Activated T-helper 9 cell treated with anti-CD3 and anti-CD28 coated beads, Interleukin-2, amount 50 U/mL, for 16 hours (primary cell): ENCODE measurements around the gene SRD5A1.

Experiments
- DNase-seq: peaks from one replicate; pipeline ENCODE4 v3.0.0-alpha.2; 2020; ENCODE audit warnings: low read depth

SRD5A1 gene

GRCh38 chr5:6632888-6633468 lies at the start of gene SRD5A1, which contains the start of gene NSUN2:
Gene SRD5A1, plus strand, starts transcription at chr5:6633440. Its CDS starts 137 bp downstream, at chr5:6633577.
Gene NSUN2, minus strand, starts transcription at chr5:6633044. Its CDS starts 65 bp downstream, at chr5:6632979.
- peak; percentile 89 for DNase-seq

GRCh38 chr5:6584101-6584645 lies 49.1 kb upstream of the SRD5A1 start:
- DNase-seq, result no peak

- no peak for DNase-seq
Observed at GRCh38 chr5:6584727-6585126, 48.5 kb upstream of the SRD5A1 start.

- no peak for DNase-seq
Observed at GRCh38 chr5:6585168-6585567, 48.1 kb upstream of the SRD5A1 start.

- no peak for DNase-seq
Observed at GRCh38 chr5:6585939-6586646, 47.1 kb upstream of the SRD5A1 start.

- no peak for DNase-seq
Observed at GRCh38 chr5:6586647-6587042, 46.6 kb upstream of the SRD5A1 start.

- no peak for DNase-seq
Observed at GRCh38 chr5:6587171-6587570, 46.1 kb upstream of the SRD5A1 start.

GRCh38 chr5:6590581-6590980 lies 42.7 kb upstream of the SRD5A1 start:
- DNase-seq, result no peak

- no peak for DNase-seq
Observed at GRCh38 chr5:6591671-6592288, 41.5 kb upstream of the SRD5A1 start.

GRCh38 chr5:6592601-6593000 lies 40.6 kb upstream of the SRD5A1 start:
- no peak for DNase-seq

GRCh38 chr5:6593148-6594016 lies 39.9 kb upstream of the SRD5A1 start:
- no peak for DNase-seq

- no peak for DNase-seq
Observed at GRCh38 chr5:6594066-6594465, 39.2 kb upstream of the SRD5A1 start.

GRCh38 chr5:6595405-6595804 lies 37.8 kb upstream of the SRD5A1 start:
- DNase-seq, result no peak

- no peak for DNase-seq
Observed at GRCh38 chr5:6596388-6596787, 36.9 kb upstream of the SRD5A1 start.

GRCh38 chr5:6597557-6597956 lies 35.7 kb upstream of the SRD5A1 start:
- no peak for DNase-seq

- no peak for DNase-seq
Observed at GRCh38 chr5:6598351-6598900, 34.8 kb upstream of the SRD5A1 start.

- DNase-seq, result no peak
Observed at GRCh38 chr5:6599739-6600138, 33.5 kb upstream of the SRD5A1 start.

GRCh38 chr5:6601271-6601670 lies 32.0 kb upstream of the SRD5A1 start:
- no peak for DNase-seq

GRCh38 chr5:6601816-6602215 lies 31.4 kb upstream of the SRD5A1 start:
- no peak for DNase-seq

GRCh38 chr5:6602441-6602840 lies 30.8 kb upstream of the SRD5A1 start:
- no peak for DNase-seq

- DNase-seq, result no peak
Observed at GRCh38 chr5:6603643-6604042, 29.6 kb upstream of the SRD5A1 start.

- no peak for DNase-seq
Observed at GRCh38 chr5:6604341-6604740, 28.9 kb upstream of the SRD5A1 start.
